ENCODE data around the gene GOLGA2. TPM values are rescaled to one million over a fixed set of nuclear protein-coding genes. Genes with fewer than 3 reads are reported as not detected.
"Not testable (repeated sequence)": the region's sequence is repeated elsewhere in the genome, so short reads cannot be mapped to it uniquely, and the experiment has no call there.

Gene GOLGA2
- total RNA-seq, 1 experiment from 2014 or later = 51.0 TPM

DNA sequence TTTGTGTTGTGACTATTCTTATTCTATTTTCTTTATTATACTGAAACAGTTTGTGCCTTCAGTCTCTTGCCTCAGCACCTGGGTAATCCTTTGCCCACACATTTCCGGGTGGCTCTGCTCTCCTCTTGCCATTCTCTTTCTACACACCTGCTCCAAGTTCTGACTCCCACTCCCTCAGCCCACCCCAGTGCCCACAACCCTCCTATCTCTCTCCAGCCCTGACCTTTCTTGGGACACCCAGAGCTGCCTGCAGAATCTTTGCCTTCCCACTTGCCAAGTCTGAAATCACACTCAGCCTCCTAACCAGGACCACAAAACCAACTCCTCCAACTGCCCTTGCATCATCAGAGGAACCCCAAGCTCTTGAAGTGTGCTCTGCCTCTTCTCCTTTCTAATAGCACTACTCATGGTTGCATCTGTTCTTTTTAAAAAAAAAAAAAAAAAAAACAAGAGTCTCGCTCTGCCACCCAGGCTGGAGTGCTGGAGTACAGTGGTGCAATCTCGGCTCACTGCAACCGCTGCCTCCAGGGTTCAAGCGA, 4.3 kb upstream of the GOLGA2 start:
- Mint-ChIP-seq H3K27me3 (ENCODE audit: low read depth) (no peaks in the 10 kb centered on the region; the same call in 1 of the 2 replicates), H3K36me3 (ENCODE audit: insufficient read depth in 1 of 3, low read depth in 3 of 3) (peaks cover 0 to 6% (median 0%) of the 10 kb centered on the region in 3 experiments; a peak in 2 of 7 replicates)
- H3K27ac ChIP-seq (ENCODE audit: insufficient read length, low read depth, low read length) = no peak overlapping the region

DNA sequence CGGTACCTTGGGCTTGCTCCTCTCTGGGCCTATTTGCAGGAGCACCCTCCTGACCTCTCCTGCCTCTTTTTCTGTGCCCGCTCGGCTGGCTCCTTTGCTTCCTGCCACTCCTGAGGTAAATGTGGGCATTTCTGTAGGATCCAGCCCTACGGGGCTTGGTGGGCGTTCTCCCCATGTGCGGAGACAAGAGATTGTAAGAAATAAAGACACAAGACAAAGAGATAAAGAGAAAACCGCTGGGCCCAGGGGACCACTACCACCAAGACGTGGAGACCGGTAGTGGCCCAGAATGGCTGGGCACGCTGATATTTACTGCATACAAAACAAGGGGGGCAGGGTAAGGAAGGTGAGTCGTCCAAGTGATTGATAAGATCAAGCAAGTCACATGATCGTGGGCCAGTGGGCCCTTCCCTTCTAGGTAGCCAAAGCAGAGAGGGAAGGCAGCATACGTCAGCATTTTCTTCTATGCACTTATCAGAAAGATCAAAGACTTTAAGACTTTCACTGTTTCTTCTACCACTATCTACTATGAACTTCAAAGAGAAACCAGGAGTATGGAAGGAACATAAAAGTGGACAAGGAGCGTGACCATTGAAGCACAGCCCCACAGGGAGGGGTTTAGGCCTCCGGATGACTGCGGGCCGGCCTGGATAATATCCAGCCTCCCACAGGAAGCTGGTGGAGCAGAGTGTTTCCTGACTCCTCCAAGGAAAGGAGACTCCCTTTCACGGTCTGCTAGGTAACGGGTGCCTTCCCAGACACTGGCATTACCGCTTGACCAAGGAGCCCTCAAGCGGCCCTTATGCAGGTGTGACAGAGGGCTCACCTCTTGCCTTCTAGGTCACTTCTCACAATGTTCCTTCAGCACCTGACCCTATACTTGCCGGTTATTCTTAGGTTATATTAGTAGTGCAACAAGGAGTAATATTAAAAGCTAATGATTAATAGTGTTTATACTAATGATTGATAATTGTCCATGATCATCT, 3.6 kb upstream of the GOLGA2 start:
- not testable (repeated sequence) for H3K4me3 Mint-ChIP-seq; H3K18ac ChIP-seq (ENCODE audit: insufficient read length, low read depth, low read length); H3K56ac ChIP-seq (ENCODE audit: insufficient read length, low read depth, low read length); H3T11ph ChIP-seq (ENCODE audit: low read length); H3K9ac ChIP-seq (ENCODE audit: extremely low read depth, insufficient read length, low read length); H3K9me3 ChIP-seq (ENCODE audit: control insufficient read depth, low read depth, low read length); H2BK120ac ChIP-seq (ENCODE audit: low read depth, low read length, poor library complexity, severe bottlenecking); H3K4me2 ChIP-seq (ENCODE audit: insufficient read depth, insufficient read length, low read length); H3K27ac ChIP-seq (ENCODE audit: insufficient read length, low read depth, low read length); H3K14ac ChIP-seq (ENCODE audit: insufficient read depth, low read length); H2BK5ac ChIP-seq (ENCODE audit: insufficient read length, low read length); H3K4me1 ChIP-seq (ENCODE audit: insufficient read depth, low read length); H4K5ac ChIP-seq (ENCODE audit: insufficient read length, low read depth, low read length); H4K91ac ChIP-seq (ENCODE audit: insufficient read length, low read depth, low read length); H3K79me2 ChIP-seq (ENCODE audit: insufficient read depth, low read length); H4K8ac ChIP-seq (replicated peaks; ENCODE audit: insufficient read length, low read depth, low read length); H3K79me1 ChIP-seq (ENCODE audit: insufficient read depth, low read depth, low read length, poor library complexity, severe bottlenecking); H3K23ac ChIP-seq (ENCODE audit: insufficient read length, low read depth, low read length); H4K20me1 ChIP-seq (ENCODE audit: control insufficient read depth, insufficient read depth, insufficient read length); H3K36me3 Mint-ChIP-seq (ENCODE audit: insufficient read depth in 1 of 3, low read depth in 3 of 3); H3K9me3 Mint-ChIP-seq; H2BK15ac ChIP-seq (ENCODE audit: low read depth, low read length); H2AK5ac ChIP-seq (ENCODE audit: insufficient read length, low read length); H3K4ac ChIP-seq (ENCODE audit: low read depth, low read length); H3K27me3 Mint-ChIP-seq (ENCODE audit: low read depth); H3K27ac Mint-ChIP-seq; H3K27me3 ChIP-seq (ENCODE audit: insufficient read depth, low read length); H2AFZ ChIP-seq (ENCODE audit: low read length); H2BK20ac ChIP-seq (ENCODE audit: low read depth, low read length, poor library complexity, severe bottlenecking); DNase-seq; H2BK12ac ChIP-seq (ENCODE audit: insufficient read length, low read depth, low read length)
- H3K4me1 Mint-ChIP-seq = peaks cover 10 to 16% of the 10 kb centered on the region in 2 experiments
- H3K23me2 ChIP-seq (ENCODE audit: insufficient read length, low read depth, low read length, poor library complexity, severe bottlenecking) = peaks cover 13% of the 10 kb centered on the region
- no CpG with 5 or more reads among the region's 22 CpGs for WGBS (ENCODE audit: extremely low coverage, insufficient read length, low lambda C conversion rate)

More for the DNA sequence above, 4.3 kb upstream of the GOLGA2 start:
- no peak overlapping the region for H2AFZ ChIP-seq (ENCODE audit: low read length)
- TF ChIP-seq, protein P1, sequence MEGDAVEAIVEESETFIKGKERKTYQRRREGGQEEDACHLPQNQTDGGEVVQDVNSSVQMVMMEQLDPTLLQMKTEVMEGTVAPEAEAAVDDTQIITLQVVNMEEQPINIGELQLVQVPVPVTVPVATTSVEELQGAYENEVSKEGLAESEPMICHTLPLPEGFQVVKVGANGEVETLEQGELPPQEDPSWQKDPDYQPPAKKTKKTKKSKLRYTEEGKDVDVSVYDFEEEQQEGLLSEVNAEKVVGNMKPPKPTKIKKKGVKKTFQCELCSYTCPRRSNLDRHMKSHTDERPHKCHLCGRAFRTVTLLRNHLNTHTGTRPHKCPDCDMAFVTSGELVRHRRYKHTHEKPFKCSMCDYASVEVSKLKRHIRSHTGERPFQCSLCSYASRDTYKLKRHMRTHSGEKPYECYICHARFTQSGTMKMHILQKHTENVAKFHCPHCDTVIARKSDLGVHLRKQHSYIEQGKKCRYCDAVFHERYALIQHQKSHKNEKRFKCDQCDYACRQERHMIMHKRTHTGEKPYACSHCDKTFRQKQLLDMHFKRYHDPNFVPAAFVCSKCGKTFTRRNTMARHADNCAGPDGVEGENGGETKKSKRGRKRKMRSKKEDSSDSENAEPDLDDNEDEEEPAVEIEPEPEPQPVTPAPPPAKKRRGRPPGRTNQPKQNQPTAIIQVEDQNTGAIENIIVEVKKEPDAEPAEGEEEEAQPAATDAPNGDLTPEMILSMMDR (conservative IDR thresholded peaks at IDR 0.05) = no peak
- no peak overlapping the region for H3K4me2 ChIP-seq (ENCODE audit: insufficient read depth, insufficient read length, low read length)
- no peaks in the 10 kb centered on the region for H3K27me3 ChIP-seq (ENCODE audit: insufficient read depth, low read length)
- H3K9me3 ChIP-seq (ENCODE audit: control insufficient read depth, low read depth, low read length) = no peaks in the 10 kb centered on the region
- H4K20me1 ChIP-seq (ENCODE audit: control insufficient read depth, insufficient read depth, insufficient read length) = no peaks in the 10 kb centered on the region
- H3K23me2 ChIP-seq (ENCODE audit: insufficient read length, low read depth, low read length, poor library complexity, severe bottlenecking) = peaks cover 8% of the 10 kb centered on the region
- no peak overlapping the region for H3K56ac ChIP-seq (ENCODE audit: insufficient read length, low read depth, low read length)
- H3K23ac ChIP-seq (ENCODE audit: insufficient read length, low read depth, low read length) = no peak overlapping the region
- H2BK120ac ChIP-seq (ENCODE audit: low read depth, low read length, poor library complexity, severe bottlenecking) = no peak overlapping the region
- H3K14ac ChIP-seq (ENCODE audit: insufficient read depth, low read length) = no peak overlapping the region
- no peak overlapping the region for H3K4ac ChIP-seq (ENCODE audit: low read depth, low read length)
- no peak overlapping the region for H4K8ac ChIP-seq (replicated peaks; ENCODE audit: insufficient read length, low read depth, low read length)
- peaks cover 0 to 4% of the 10 kb centered on the region in 2 experiments; a peak in 1 of 5 replicates for H3K9me3 Mint-ChIP-seq
- no peak overlapping the region for H2BK5ac ChIP-seq (ENCODE audit: insufficient read length, low read length)
- no peak overlapping the region for H2BK15ac ChIP-seq (ENCODE audit: low read depth, low read length)
- no CpG with 5 or more reads among the region's 5 CpGs for WGBS (ENCODE audit: extremely low coverage, insufficient read length, low lambda C conversion rate)
- H3T11ph ChIP-seq (ENCODE audit: low read length) = no peak overlapping the region
- H2BK12ac ChIP-seq (ENCODE audit: insufficient read length, low read depth, low read length) = no peak overlapping the region
- H3K79me2 ChIP-seq (ENCODE audit: insufficient read depth, low read length) = no peaks in the 10 kb centered on the region
- no peaks in the 10 kb centered on the region for H3K4me1 ChIP-seq (ENCODE audit: insufficient read depth, low read length)
- H3K4me1 Mint-ChIP-seq = peaks cover 6 to 12% of the 10 kb centered on the region in 2 experiments
- DNase-seq = no peak
- H3K4me3 Mint-ChIP-seq = no peak overlapping the region
- no peak overlapping the region for H2AK5ac ChIP-seq (ENCODE audit: insufficient read length, low read length)
- H3K27ac Mint-ChIP-seq = 0 out of 7 replicates have a peak overlapping the region, but pooled peaks of 1 of the 3 experiments have one; percentile 34
- H2BK20ac ChIP-seq (ENCODE audit: low read depth, low read length, poor library complexity, severe bottlenecking) = no peak overlapping the region
- no peak overlapping the region for H3K9ac ChIP-seq (ENCODE audit: extremely low read depth, insufficient read length, low read length)
- H3K79me1 ChIP-seq (ENCODE audit: insufficient read depth, low read depth, low read length, poor library complexity, severe bottlenecking) = no peaks in the 10 kb centered on the region
- no peak overlapping the region for H4K91ac ChIP-seq (ENCODE audit: insufficient read length, low read depth, low read length)
- H4K5ac ChIP-seq (ENCODE audit: insufficient read length, low read depth, low read length) = no peak overlapping the region
- no peak overlapping the region for H3K18ac ChIP-seq (ENCODE audit: insufficient read length, low read depth, low read length)
